ENCODE results near the gene NSMF.
"Not testable (repeated sequence)": the region's sequence is repeated elsewhere in the genome, so short reads cannot be mapped to it uniquely, and the experiment has no call there.

Gene NSMF

DNA sequence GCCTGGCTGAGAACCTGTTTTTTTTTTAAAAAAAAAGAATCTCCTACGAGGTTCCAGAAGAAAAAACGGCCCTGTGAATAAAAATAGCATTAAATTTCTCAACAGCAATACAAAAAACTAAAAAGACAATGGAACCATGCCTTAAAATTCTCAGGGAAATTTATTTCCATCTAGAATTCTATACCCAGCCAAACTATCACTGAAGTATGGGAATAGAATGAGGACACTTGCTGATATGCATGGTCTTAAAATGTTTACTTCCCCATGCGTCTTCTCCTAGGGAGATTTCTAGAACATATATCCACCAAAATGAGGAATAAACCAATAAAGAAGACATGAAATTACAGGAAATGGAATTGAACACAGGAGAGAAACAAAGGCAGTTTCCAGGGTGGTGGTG lies 16.5 kb upstream of the NSMF start:
- DNase-seq, result no peak

DNA sequence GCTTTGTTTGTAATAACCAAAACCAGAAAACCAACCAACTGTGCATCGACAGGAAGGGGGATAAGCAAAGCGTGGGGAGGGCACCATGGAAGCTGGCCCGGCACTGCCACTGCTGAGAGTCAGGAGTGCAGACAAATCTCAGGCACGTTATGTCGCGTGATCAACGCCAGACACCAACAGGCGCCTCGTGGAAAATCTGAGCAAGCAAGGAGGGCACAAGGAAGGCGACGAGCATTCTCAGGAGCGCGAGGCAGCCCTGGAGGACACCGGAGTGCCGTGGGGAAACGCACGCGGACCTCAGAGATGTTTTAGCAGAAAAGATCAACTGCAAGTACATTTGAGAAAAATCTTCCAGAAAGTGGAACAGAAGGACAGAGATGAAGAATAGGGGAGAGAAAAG lies 15.1 kb upstream of the NSMF start:
- DNase-seq, result no peak

DNA sequence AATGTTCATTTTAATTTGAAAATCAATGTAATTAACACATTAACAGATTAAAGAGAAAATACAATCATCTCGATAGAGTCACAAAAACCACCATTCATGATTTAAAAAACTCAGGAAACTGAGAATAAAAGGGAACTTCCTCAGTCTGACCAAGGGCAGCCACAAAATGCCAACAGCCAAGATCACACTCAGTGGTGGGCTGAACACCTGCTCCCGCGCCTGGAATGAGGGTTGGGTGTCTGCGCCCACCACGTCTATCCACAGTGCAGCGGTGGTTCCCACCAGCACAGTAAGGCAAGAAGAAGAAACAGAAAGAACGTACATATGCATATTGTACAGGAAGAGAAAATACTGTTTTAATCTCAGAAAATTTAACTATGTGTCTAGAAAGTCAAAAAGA lies 11.7 kb upstream of the NSMF start:
- DNase-seq, result no peak

DNA sequence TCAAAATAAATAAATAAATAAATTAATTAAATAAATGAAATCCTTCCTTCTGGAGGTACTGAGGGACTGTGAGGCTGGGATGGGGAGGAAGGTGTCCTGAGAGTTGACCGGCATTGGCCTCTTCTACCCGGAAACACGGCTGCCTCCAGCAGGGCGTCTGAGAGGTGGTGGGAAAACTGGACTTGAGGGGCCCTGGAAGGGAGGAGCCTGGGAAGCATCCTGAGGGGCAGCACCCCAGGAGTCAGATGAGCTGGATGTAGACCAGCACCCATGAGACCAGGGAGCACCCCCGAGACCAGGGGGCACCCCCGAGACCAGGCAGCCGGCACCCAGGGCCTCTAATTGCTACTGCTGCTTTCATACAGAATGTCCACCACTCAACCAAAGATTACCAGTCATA lies 8.8 kb upstream of the NSMF start:
- no peak for DNase-seq

DNA sequence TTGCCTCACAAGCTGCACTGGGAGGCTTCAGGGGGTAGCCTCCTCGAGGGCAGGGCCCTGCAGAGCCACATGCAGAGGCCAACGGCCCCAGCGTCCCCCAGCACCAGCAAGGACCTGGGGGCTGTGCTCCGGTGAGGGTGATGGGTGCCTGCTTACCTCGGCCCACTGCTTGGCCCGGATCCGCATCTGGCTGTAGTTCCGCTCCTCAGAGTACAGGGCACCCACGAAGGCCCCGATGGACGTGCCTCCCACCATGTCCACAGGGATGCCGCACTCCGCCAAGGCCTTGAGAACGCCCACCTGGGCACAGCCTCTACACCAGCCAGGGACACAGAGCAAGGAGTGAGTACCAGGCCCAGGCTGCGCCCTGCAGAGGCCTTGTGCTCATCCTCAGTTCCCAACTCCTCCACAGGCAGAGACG lies 8.0 kb upstream of the NSMF start:
- DNase-seq, result no peak

DNA sequence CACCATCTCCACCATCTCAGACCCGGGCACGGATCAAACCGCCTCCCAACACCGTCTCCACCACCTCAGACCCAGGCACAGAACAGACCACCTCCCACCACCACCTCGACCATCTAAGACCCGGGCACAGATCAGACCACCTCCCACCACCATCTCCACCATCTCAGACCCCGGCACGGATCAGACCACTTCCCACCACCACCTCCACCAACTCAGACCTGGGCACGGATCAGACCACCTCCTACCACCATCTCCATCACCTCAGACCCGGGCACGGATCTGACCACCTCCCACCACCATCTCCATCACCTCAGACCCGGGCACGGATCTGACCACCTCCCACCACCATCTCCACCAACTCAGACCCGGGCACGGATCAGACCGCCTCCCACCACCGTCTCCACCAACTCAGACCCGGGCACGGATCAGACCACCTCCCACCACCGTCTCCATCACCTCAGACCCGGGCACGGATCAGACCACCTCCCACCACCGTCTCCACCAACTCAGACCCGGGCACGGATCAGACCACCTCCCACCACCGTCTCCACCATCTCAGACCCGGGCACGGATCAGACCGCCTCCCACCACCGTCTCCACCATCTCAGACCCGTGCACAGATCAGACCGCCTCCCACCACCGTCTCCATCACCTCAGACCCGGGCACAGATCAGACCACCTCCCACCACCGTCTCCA lies 7.4 kb upstream of the NSMF start:
- DNase-seq, result not testable (repeated sequence)

DNA sequence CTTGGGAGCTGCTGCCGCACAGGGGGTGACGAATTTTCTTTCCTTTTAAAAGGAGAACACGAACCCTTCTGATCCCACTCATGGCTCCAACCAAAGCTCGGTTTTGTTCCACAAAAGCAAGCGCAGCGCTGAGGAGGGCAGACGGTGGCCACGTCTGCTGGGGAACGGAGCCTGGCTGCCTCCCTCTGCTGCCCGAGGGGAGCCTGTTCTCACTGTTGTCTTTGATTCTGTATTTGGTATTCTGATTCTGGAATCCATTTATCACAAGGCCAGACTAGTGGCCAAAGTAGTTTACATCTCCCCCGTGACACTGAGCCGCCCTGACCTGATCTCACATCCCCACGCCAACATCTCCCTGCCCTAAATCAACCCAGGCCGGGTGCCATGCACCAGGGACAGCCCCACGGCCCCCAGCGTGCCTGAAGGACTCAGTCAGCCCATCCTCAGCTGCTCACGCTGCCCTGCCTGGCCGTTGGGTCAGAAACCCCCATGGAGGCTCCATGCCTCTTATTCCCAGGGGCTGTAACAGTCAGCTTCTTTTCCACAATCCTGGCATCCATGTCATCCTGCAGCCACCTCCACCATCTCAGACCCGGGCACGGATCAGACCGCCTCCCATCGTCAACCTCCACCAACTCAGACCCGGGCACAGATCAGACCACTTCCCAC lies 6.7 kb upstream of the NSMF start:
- no peak for DNase-seq

DNA sequence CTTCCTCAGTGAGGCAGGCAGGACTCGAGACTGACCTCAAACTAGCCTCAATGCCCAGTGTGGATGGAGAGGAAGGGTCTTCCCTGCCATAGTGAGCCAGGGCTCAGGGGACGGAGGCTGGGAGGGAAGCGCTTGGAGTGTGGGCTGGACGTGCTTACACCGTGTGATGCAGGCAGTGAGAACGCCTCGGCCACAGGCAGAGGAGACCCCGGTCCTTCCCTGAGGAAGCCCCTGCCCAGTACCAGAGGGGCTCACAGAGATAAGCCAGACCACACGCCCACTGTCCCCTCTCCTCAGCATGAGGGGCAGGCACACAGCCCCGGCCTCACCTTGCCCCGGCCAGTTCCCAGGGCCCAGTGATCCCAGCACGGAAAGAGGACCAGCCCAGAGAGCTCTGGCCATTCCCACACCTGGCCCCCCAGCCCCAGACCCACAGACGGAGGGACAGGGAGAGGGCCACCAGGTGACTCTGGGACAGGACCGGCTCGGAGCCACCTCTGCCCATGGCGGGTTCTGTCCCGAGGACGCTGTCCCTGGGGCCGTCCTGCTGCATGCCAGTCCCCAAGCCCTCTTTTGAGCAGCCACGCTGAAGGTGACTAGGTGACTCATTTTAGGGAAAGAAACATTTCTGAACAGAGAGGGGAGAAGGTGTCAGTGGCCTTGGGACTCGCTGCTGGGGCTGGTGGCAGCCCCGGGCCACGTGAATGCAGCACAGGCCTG lies 6.0 kb upstream of the NSMF start:
- no peak for DNase-seq

DNA sequence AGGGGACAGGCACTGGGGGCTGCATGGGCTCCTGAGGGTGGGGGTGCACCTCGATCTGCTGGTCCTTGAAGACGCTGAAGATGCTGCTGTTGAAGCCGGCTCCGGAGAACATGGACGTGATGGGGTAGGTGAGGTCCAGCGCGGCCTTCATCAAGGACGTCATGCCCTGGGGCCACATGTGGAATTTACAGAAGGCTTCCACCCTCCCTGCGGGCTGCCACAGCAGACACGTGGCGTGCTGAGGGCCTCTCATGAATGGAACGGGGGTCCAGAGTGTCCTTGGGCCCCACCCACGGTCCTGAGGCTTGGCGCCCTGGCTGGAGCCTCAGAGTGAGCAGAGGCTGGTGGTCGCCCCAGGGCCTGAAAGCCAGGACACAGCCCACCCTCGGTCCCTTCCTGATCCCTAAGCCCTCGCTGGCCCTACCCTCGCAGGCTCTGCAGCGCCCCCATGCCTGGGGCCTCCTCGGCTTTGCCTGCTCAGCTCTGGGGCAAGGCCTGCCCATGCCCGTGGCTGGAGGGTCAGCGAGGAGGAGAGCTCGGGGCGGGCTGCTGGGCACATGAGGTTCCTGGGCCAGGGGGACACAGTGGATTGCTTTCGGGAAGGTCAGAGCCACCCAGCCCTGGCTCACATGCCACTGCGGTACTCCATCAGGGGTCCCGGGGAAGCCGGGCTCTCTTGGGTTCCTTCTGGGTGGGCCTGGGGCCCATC lies 5.3 kb upstream of the NSMF start:
- DNase-seq, result no peak

DNA sequence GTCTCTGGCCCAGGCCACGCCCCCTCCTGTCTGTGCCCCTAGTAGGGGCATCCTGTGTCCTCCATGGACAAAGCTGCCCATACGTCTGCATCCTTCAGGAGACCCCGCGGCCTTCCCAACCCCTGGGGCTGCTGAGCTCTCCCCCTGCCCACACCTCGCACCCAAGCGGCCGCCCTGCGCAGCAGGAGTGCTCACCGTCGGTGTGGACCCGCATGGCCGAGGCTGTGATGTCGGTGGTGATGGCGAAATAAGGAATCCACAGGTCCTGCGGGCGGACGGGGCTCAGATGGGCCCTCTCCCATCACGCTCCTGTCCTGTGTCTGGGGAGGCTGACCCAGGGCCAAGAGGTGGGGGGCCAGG lies 4.8 kb upstream of the NSMF start:
- DNase-seq, result no peak

DNA sequence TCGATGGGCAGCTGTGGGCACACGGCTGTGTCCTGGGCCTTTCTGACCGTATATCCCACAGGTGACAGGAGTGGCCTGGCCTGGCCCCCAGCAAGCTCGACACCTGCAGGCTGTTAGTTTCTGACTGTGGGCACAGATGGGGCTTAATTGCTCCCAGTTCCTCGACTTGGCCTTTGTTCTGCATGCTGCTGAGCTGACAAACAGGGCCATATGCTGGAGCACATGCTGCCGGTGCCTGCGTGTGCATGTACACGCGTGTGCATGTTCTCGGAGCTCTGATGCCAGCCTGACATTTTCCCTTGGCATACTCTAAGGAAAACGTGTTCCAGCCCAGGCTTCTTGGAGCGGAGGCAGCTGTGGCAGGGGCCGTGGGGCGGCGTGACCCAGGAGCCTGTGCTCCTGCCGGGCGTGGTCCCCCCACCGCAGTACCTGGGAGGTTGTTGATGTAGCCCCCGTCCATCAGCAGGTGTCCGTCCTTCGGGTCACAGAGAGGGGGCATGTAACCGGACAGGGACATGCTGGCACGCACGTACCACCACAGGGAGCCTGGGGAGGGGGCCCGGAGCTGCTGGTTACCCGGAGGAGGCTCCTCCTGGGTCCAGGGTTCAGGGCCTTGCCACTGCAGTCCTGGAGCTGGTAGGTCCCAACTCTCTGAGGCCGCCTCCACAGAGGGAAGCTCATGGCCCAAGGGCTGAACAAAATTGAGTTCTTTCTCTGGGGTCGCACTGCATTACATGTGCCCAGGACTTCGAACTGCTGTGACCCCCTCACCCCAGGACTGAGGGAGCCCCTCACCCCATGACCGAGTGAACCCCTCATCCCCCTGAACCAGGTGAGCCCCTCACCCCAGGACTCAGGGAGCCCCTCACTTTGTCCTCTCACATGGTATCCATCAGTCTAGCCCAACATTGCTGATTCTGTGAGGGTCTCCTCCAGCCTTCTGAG lies 4.1 kb upstream of the NSMF start:
- no peak for DNase-seq

DNA sequence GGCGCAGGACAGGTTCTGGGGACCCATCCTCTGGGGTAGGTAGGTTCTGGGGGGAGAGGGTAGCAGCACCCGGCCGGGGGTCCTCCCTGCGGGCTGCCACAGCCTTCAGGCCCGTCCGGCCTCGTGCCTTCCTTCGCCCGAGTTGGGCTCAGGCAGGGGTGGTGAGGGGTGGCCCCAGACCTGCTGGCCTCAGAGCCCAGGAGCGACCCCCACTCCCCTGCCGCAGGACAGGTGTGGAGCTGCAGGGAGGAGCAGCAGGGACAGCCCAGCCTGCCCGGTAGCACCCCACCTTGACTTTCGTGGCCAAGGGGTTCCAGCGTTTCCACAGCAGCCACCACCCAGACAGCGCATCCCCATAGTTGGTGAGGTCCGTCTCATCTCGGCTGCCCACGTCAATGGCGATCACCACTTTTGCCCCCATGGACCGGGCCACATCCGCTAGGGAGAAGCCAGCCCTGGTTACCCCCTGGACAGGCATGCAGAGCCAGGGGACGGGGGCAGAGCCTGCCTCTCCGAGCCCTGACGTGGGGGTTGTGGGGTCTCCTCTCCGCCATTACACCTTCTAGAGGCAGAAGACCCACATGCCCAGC lies 3.4 kb upstream of the NSMF start:
- no peak for DNase-seq

DNA sequence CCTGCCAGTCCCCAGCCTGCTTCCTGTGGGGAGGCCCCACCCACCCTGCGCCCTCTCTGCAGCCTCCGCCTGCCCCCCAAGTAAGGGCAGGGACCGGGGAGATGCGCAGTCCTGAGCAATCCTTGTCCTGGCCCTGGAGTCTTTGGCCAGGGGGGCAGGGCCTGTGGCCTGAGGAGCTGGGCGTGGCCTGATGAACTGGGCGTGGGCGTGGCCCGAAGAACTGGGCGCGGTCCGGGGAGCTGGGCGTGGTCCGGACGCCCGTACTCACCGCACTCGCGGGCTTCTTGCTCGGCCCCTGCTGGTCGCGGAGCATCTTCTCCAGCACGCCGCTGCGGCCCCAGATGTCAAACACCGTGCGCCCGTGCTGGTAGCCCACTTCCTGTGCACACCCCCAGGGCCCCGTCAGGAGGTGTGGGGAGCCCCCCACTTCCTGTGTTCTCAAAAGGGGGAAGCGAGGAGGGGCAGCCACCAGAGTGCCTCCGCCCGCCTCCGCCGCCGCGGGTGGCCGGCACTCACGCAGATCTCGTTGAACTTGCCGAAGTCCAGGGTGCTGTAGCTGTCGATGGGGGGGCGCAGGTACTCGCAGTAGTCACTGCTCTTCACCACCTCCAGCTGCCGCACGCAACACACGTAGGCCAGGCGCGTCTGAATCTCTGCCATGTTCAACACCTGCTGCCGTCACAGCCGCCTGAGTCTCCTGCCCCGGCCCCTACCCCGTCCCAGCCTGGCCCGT lies 2.7 kb upstream of the NSMF start:
- no peak for DNase-seq

DNA sequence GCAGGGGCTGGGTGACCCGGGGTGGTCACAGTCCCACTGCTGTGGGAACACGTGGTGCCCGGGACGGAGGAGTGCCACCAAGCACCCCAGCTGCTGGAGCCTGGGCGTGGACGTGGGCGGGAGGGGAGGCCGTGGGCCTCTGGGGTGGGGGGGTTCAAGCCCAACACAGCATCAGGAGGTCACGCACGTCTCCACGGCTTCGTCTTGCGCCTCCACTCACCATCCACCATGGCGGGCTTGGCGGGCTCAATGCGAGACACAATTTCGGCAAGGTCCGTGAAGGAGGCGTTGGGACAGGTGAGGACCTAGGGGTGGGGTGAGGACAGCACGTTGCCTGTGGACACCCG lies 2.2 kb upstream of the NSMF start:
- no peak for DNase-seq

DNA sequence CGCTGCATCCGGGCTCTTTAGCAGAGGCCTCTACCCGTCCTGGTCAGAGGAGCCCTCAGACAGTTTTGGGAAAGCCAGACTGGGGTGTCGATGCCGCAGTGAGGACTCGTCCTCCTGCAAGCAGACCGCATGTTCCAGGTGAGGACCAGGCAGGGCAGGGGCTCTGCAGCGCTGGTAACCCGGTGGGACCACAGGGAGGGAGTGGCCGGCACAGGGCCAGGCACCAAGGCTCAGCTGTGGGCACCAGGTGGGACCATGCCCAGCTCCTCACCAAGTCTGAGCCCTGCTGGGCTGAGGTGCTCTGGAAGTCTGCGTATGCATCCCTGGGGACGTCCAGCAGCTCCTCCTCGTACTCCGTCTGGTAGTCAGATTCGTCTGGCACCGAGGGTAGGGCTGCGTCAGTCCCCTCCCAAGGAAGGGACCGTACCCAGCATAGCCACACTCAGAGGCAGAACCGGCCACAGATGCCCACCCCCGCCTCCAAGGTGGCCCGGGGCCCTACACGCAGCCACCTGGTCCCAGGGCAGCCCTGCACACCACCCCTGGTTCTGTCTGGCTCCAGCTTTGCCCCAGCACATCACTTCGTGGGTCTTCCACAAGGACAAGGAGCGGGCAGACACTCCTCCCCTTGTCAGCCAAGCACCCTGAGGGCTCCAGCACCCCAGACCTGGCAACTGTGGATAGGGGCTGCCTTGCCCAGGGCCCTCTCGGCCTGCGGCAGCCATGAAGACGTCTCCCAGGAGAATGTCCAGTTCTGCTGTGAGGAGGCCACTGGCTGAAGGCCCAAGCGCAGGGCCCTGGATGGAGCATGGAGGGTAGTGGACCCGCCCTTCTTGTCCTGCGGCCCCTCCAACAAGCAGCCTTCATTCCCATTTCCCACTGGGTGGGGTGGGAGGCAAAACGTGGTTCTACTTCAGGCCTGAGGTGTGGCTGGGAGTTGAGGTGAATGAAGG lies 1.5 kb upstream of the NSMF start:
- DNase-seq, result no peak

DNA sequence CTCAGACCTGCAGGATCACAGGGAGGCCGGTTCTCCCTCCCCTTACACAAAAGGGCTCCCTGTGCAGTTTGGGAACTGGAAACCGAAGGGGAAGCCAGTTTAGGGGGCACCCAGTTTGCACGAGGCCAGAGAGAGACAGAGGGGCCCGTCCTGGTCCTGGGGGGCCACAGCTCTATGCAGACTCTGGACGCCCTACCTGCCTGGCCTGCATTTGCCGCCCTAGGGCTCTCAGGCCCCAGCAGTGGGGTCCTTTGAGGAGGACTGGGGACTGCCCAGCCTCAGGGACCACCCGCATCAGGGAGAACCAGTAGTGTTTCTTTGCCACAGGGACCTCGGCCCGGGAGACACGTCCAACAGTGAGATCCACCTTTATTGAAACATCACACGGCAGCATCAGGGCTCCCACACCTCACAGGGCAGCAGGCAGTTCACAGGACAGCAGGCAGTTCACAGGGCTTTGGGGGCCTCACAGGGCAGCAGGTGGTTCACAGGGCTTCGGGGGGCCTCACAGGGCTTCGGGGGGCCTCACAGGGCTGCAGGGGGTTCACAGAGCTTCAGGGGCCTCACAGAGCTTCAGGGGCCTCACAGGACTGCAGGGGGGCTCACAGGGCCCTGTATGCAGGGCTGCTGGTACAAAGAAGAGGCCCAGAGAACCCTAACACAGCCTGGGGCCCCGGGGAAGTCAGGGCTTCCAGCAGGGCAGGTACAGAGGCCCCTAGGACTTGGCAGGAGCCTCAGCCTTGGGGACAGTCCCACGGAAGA lies 648 bp upstream of the NSMF start:
- no peak for DNase-seq

DNA sequence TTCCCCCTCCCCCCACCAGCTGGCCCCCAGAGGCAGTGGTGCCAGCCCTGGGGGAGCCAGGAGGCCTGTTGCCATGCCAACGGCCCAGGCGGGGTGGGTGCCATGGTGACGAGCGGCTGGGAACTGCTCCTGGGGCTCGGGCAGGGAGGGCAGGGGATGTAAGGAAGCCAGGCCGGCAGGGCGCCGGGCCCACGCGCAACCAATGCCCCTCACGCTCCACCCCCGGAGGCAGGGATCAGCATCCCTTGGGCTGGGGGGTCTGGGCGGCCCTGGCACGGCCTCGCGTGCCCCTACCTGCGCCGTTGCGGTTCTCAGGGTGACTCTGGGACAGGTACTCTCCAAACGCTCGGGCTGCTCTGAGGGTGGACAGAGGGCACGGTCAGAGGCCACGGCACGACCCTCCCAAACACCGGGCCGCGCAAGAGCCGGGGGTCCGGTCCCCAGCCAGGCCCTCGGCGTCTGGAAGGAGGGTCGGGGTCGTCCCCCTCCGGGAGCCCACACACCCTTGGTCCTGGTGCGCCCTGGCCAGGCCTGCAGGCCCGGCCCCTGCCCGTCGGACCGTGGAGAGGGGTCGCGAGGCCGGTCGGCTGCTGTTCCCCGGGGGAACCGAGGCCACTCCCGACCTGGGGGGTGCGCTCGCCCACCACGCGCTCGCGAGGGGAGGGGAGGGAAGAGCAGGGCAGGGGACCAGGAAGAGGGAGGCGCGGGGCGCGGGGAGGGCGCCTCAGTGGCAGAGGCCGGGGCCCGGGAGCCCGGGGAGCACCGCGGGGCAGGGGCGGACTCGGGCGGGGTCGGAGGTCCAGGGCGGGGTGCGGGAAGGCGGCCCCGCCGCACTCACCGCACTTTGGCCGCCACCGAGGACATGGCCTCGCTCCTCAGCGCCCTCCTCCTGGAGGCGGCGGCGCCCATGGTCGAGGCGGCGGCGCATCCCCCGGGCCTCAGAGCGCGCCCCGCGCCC lies 661 bp downstream of the NSMF start:
- peak; percentile 77 for DNase-seq
